ENCODE data around the gene CNN1.
"Not testable (repeated sequence)": the region's sequence is repeated elsewhere in the genome, so short reads cannot be mapped to it uniquely, and the experiment has no call there.

DNA sequence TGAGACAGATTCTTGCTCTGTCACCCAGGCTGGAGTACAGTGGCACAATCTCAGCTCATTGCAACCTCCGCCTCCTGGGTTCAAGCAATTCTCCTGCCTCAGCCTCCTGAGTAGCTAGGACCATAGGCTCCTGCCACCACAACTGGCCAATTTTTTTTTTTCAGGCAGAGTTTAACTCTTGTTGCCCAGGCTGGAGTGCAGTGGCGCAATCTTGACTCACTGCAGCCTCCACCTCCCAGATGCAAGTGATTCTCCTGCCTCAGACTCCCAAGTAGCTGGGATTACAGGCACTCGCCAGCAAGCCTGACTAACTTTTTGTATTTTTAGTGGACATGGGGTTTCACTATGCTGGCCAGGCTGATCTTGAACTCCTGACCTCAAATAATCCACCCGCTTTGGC is 35.1 kb downstream of the CNN1 start:
- TF ChIP-seq, protein P1, sequence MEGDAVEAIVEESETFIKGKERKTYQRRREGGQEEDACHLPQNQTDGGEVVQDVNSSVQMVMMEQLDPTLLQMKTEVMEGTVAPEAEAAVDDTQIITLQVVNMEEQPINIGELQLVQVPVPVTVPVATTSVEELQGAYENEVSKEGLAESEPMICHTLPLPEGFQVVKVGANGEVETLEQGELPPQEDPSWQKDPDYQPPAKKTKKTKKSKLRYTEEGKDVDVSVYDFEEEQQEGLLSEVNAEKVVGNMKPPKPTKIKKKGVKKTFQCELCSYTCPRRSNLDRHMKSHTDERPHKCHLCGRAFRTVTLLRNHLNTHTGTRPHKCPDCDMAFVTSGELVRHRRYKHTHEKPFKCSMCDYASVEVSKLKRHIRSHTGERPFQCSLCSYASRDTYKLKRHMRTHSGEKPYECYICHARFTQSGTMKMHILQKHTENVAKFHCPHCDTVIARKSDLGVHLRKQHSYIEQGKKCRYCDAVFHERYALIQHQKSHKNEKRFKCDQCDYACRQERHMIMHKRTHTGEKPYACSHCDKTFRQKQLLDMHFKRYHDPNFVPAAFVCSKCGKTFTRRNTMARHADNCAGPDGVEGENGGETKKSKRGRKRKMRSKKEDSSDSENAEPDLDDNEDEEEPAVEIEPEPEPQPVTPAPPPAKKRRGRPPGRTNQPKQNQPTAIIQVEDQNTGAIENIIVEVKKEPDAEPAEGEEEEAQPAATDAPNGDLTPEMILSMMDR (IDR thresholded peaks at IDR 0.05): not testable (repeated sequence)
- TF ChIP-seq POLR2A (IDR thresholded peaks at IDR 0.05): not testable (repeated sequence)

All from adrenal gland (tissue), 5 donors.